Astrocyte (in vitro differentiated cells and primary cell): Measurements from ENCODE around the gene CLEC2B. TPM values are rescaled to one million over a fixed set of nuclear protein-coding genes. Genes with fewer than 3 reads are reported as not detected.

ENCODE experiments used
- DNase-seq: peaks from one replicate; pipeline ENCODE4 v3.0.0-alpha.2; 2010; ENCODE audit warnings: low read depth
- FAIRE-seq: peaks from 2 replicates; lab custom pipeline; 2011; peaks lifted over from hg19 to GRCh38; lab: Jason Lieb, UNC
- H2AFZ ChIP-seq: 2 replicates; pipeline ENCODE4 v1.6.0; 2012; ENCODE audit warnings: low read depth, low read length, inconsistent platforms
- H3K27ac ChIP-seq: 2 replicates; pipeline ENCODE4 v1.5.1; 2011; ENCODE audit warnings: low read depth, low read length, inconsistent platforms
- H3K27me3 ChIP-seq: 2 replicates; pipeline ENCODE4 v1.6.0; 2011; ENCODE audit warnings: low read length, inconsistent platforms; ENCODE audit not compliant: insufficient read depth
- H3K36me3 ChIP-seq: 2 replicates; pipeline ENCODE4 v1.5.1; 2011; ENCODE audit warnings: low read length, inconsistent platforms; ENCODE audit not compliant: insufficient read depth
- H3K4me1 ChIP-seq: 2 replicates; pipeline ENCODE4 v1.5.1; 2011; ENCODE audit warnings: low read length, inconsistent platforms; ENCODE audit not compliant: insufficient read depth
- H3K4me2 ChIP-seq: 2 replicates; pipeline ENCODE4 v1.6.0; 2012; ENCODE audit warnings: low read length, inconsistent platforms
- H3K4me3 ChIP-seq: 2 replicates; pipeline ENCODE4 v1.5.1; 2011; ENCODE audit warnings: low read depth, mild to moderate bottlenecking, low read length, inconsistent platforms; ENCODE audit not compliant: insufficient read depth
- H3K79me2 ChIP-seq: 2 replicates; pipeline ENCODE4 v1.6.0; 2012; ENCODE audit warnings: mild to moderate bottlenecking, low read length, inconsistent platforms; ENCODE audit not compliant: insufficient read depth
- H3K9ac ChIP-seq: 2 replicates; pipeline ENCODE4 v1.6.0; 2012; ENCODE audit warnings: mild to moderate bottlenecking, low read length, inconsistent platforms
- H3K9me3 ChIP-seq: 2 replicates; pipeline ENCODE4 v1.5.1; 2012; ENCODE audit warnings: low read depth, mild to moderate bottlenecking, low read length, inconsistent platforms; ENCODE audit not compliant: insufficient read depth
- H4K20me1 ChIP-seq: 2 replicates; pipeline ENCODE4 v1.6.0; 2012; ENCODE audit warnings: low read length, inconsistent platforms; ENCODE audit not compliant: insufficient read depth
- H3K27ac Mint-ChIP-seq: one replicate; pipeline ENCODE4 v1.8.0; 2021; ENCODE audit warnings: mild to moderate bottlenecking, mixed read lengths; ENCODE audit not compliant: unreplicated experiment
- H3K27me3 Mint-ChIP-seq: one replicate; pipeline ENCODE4 v1.8.0; 2021; ENCODE audit warnings: low read depth, mixed read lengths; ENCODE audit not compliant: unreplicated experiment
- H3K36me3 Mint-ChIP-seq: one replicate; pipeline ENCODE4 v1.8.0; 2021; ENCODE audit warnings: low read depth, mixed read lengths; ENCODE audit not compliant: unreplicated experiment
- H3K4me1 Mint-ChIP-seq: one replicate; pipeline ENCODE4 v1.8.0; 2021; ENCODE audit warnings: low read depth, mixed read lengths; ENCODE audit not compliant: unreplicated experiment
- H3K4me3 Mint-ChIP-seq: one replicate; pipeline ENCODE4 v1.8.0; 2021; ENCODE audit warnings: mild to moderate bottlenecking, moderate library complexity, mixed read lengths; ENCODE audit not compliant: unreplicated experiment
- H3K9me3 Mint-ChIP-seq: one replicate; pipeline ENCODE4 v1.8.0; 2021; ENCODE audit warnings: mild to moderate bottlenecking, mixed read lengths; ENCODE audit not compliant: unreplicated experiment
- EZH2 ChIP-seq: IDR thresholded peaks from 2 replicates; pipeline ENCODE4 v1.6.1; 2012; ENCODE audit warnings: mild to moderate bottlenecking, low read length, inconsistent platforms; ENCODE audit not compliant: insufficient read depth
- total RNA-seq: library from RNA; stranded (reverse); gene quantifications from 2 replicates; pipeline ENCODE4 v1.2.1, GENCODE V29; 2021
- TF ChIP-seq, protein P1 (sequence below): IDR thresholded peaks from 2 replicates; pipeline ENCODE4 v1.5.1; 2011; ENCODE audit warnings: low read depth, mild to moderate bottlenecking, inconsistent platforms, low read length, moderate library complexity; ENCODE audit not compliant: insufficient read depth

CLEC2B gene
- total RNA-seq, 1 donor from 2014 or later, result not detected

DNA sequence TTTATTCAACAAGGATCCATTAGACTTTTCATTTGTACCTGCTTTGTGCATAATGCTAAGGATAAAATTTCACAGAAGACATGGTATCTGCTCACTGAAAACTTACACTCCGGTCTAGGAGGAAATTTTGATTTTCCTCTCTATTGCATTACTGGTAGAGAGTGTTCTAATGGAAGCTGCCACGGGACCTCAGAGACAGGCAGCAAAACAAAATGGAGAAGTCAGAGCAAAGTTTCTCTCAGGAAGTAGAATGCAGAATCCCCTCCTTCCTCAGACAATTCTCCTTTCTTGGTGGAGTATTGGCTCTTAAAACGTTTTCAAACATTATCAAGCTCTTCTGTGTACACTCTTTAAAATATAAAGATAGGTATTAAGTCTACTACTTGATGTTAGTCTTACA lies 12.3 kb downstream of the CLEC2B start:
- no peaks in the 10 kb centered on the region for H3K27me3 Mint-ChIP-seq

DNA sequence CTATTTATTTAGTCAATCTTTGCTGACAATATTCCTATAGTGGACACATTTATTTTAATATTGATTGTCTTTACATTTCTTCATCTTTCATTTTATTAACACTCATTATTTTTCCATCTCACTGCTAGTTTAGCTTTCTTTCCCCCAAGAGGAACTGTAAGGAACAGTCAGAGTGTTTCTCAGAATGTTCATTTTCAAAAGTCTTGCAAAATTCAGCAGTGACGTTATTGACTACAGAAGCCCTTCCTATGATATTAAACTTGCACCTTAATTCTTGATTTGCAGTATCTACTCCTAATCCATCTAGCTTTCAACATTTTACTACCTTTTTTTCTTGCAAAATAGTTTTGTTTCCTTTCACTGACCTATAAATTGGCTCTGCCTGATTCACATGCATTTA lies 13.0 kb downstream of the CLEC2B start:
- Histone ChIP-seq H3K27ac (no peak overlapping the region), H3K27me3 (no peaks in the 10 kb centered on the region), H4K20me1 (no peaks in the 10 kb centered on the region), H2AFZ (no peak overlapping the region), H3K4me1 (no peaks in the 10 kb centered on the region), H3K9me3 (no peaks in the 10 kb centered on the region), H3K36me3 (no peaks in the 10 kb centered on the region), H3K4me2 (no peak overlapping the region), H3K79me2 (no peaks in the 10 kb centered on the region), H3K9ac (no peak overlapping the region), H3K4me3 (no peak overlapping the region)
- no peaks in the 10 kb centered on the region for H3K27me3 Mint-ChIP-seq
- H3K4me3 Mint-ChIP-seq, result no peak overlapping the region
- H3K27ac Mint-ChIP-seq, result no peak overlapping the region
- no peak for DNase-seq
- no peak for FAIRE-seq
- no peaks in the 10 kb centered on the region for H3K4me1 Mint-ChIP-seq
- TF ChIP-seq, protein P1, sequence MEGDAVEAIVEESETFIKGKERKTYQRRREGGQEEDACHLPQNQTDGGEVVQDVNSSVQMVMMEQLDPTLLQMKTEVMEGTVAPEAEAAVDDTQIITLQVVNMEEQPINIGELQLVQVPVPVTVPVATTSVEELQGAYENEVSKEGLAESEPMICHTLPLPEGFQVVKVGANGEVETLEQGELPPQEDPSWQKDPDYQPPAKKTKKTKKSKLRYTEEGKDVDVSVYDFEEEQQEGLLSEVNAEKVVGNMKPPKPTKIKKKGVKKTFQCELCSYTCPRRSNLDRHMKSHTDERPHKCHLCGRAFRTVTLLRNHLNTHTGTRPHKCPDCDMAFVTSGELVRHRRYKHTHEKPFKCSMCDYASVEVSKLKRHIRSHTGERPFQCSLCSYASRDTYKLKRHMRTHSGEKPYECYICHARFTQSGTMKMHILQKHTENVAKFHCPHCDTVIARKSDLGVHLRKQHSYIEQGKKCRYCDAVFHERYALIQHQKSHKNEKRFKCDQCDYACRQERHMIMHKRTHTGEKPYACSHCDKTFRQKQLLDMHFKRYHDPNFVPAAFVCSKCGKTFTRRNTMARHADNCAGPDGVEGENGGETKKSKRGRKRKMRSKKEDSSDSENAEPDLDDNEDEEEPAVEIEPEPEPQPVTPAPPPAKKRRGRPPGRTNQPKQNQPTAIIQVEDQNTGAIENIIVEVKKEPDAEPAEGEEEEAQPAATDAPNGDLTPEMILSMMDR, result no peak
- no peak for TF ChIP-seq EZH2
- H3K36me3 Mint-ChIP-seq, result no peaks in the 10 kb centered on the region
- H3K9me3 Mint-ChIP-seq, result no peaks in the 10 kb centered on the region

More for the DNA sequence above, 12.3 kb downstream of the CLEC2B start:
- no peak for FAIRE-seq
- Mint-ChIP-seq H3K4me3 (no peak overlapping the region), H3K36me3 (no peaks in the 10 kb centered on the region), H3K9me3 (no peaks in the 10 kb centered on the region), H3K27ac (no peak overlapping the region), H3K4me1 (no peaks in the 10 kb centered on the region)
- Histone ChIP-seq H4K20me1 (no peaks in the 10 kb centered on the region), H3K4me1 (no peaks in the 10 kb centered on the region), H3K9ac (no peak overlapping the region), H3K36me3 (no peaks in the 10 kb centered on the region), H3K4me3 (no peak overlapping the region), H3K4me2 (no peak overlapping the region), H3K27me3 (no peaks in the 10 kb centered on the region), H3K79me2 (no peaks in the 10 kb centered on the region), H2AFZ (no peak overlapping the region), H3K27ac (no peak overlapping the region), H3K9me3 (no peaks in the 10 kb centered on the region)
- TF ChIP-seq, protein P1, result no peak
- no peak for TF ChIP-seq EZH2
- no peak for DNase-seq

DNA sequence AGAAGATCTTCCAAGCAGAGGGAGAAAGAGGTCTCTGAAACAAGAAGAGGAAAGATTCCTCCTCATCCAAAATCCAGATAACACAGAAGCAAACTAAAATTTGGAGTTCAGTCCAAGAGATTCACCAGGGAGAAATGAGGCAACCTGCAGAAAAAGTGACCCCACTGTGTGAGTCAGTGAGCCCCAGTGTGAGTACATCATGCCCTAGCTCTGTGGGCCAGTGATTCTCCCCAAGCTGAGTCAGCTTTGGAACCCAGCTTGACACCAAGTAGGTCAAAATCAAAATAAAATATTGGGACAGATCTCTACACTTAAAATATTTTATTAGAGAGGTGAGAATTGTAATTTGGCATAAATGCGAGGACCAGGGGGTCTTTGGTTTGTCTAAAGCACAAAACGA lies 17.2 kb downstream of the CLEC2B start:
- Histone ChIP-seq H3K4me2 (no peak overlapping the region), H3K4me3 (no peak overlapping the region), H3K4me1 (no peaks in the 10 kb centered on the region), H3K27ac (no peak overlapping the region), H3K9ac (no peak overlapping the region), H3K36me3 (no peaks in the 10 kb centered on the region), H4K20me1 (no peaks in the 10 kb centered on the region), H3K79me2 (no peaks in the 10 kb centered on the region), H3K9me3 (no peaks in the 10 kb centered on the region), H2AFZ (no peak overlapping the region), H3K27me3 (no peaks in the 10 kb centered on the region)
- no peaks in the 10 kb centered on the region for H3K4me1 Mint-ChIP-seq
- H3K36me3 Mint-ChIP-seq, result no peaks in the 10 kb centered on the region
- TF ChIP-seq, protein P1, result no peak
- TF ChIP-seq EZH2, result no peak
- no peak overlapping the region for H3K4me3 Mint-ChIP-seq
- no peak overlapping the region for H3K27ac Mint-ChIP-seq
- H3K27me3 Mint-ChIP-seq, result no peaks in the 10 kb centered on the region
- DNase-seq (no peak), FAIRE-seq (no peak)
- no peaks in the 10 kb centered on the region for H3K9me3 Mint-ChIP-seq
